ENCODE data around the gene SOX9. TPM values are rescaled to one million over a fixed set of nuclear protein-coding genes. Genes with fewer than 3 reads are reported as not detected.
A peak's percentile ranks its signal among the peaks of the same experiment; 100 is the strongest.

SOX9 gene
- total RNA-seq, 2 donors from 2014 or later, result 7.0 to 20.6 TPM

DNA sequence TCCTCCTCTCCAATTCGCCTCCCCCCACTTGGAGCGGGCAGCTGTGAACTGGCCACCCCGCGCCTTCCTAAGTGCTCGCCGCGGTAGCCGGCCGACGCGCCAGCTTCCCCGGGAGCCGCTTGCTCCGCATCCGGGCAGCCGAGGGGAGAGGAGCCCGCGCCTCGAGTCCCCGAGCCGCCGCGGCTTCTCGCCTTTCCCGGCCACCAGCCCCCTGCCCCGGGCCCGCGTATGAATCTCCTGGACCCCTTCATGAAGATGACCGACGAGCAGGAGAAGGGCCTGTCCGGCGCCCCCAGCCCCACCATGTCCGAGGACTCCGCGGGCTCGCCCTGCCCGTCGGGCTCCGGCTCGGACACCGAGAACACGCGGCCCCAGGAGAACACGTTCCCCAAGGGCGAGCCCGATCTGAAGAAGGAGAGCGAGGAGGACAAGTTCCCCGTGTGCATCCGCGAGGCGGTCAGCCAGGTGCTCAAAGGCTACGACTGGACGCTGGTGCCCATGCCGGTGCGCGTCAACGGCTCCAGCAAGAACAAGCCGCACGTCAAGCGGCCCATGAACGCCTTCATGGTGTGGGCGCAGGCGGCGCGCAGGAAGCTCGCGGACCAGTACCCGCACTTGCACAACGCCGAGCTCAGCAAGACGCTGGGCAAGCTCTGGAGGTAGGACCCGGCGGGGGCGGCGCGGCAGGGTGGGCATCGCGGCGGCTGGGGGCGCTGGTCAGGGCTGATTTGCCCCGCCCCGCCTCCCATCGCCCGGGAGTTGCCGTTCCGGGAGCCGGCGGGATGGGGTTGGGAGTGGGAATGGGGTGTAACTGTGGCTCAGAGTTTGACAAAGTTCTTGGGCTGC is 567 bp downstream of the SOX9 start:
- H3K4me1 ChIP-seq, result peaks cover 0 to 69% of the 10 kb centered on the region in 2 donors
- H3K4me3 ChIP-seq, result peak overlapping the region; percentile 54 to 56
- peak overlapping the region; percentile 72 to 78 for H3K27ac ChIP-seq

DNA sequence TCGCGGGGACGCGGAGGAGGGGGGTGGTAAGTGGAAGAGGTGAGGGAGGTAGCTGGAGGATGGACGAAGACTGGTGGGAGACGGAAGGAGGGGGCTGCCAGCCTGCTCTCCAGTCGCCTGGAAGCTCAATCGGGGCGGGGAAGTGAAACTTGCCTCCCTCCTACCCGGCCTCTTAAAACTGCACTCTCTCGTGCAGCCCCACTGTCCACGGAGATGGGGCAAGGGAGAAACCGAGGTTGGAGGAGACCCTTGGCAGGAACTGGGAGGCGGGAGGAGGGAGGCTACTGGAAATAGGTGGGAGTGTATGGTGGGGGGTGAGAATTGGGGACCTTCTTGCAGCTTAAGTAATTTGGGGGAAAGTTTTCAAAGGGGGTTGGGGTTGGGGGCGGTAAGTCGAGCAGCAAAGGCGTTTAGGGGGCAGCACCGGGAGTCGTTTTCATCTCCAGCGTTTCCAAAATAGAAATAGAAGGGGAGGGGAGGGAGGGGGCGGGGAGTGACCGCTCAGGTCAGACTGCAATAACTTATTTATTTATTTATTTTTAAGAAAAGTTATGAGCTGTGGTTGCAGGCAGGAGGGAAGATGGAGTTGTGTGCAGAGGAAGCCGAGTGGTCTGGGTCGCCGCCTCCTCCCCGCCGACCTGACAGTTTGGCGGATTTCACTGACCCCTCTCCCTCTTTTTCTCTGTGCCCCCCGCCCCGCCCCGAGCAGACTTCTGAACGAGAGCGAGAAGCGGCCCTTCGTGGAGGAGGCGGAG is 1.4 kb downstream of the SOX9 start:
- Histone ChIP-seq H3K27me3 (peaks cover 3 to 17% of the 10 kb centered on the region in 2 donors), H3K4me1 (peaks cover 0 to 61% of the 10 kb centered on the region in 2 donors), H3K9me3 (no peaks in the 10 kb centered on the region), H3K4me3 (peak overlapping the region; percentile 54 to 56), H3K36me3 (no peaks in the 10 kb centered on the region), H3K27ac (peak overlapping the region; percentile 72 to 78)
- no peak for DNase-seq (ENCODE audit: low spot score)
- no peak for TF ChIP-seq CTCF (IDR thresholded peaks at IDR 0.05)

More for the DNA sequence above, 567 bp downstream of the SOX9 start:
- no peak for TF ChIP-seq CTCF (IDR thresholded peaks at IDR 0.05)
- H3K9me3 ChIP-seq, result no peaks in the 10 kb centered on the region
- DNase-seq (ENCODE audit: low spot score), result peak; percentile 66
- H3K36me3 ChIP-seq, result no peaks in the 10 kb centered on the region
- H3K27me3 ChIP-seq, result peaks cover 3 to 23% of the 10 kb centered on the region in 2 donors

GRCh38 chr17:72122765-72123529 is 2.1 kb downstream of the SOX9 start:
- H3K4me1 ChIP-seq, result peaks cover 0 to 53% of the 10 kb centered on the region in 2 donors
- H3K4me3 ChIP-seq, result peak overlapping the region; percentile 54 to 56
- H3K36me3 ChIP-seq, result no peaks in the 10 kb centered on the region
- H3K27ac ChIP-seq, result peak overlapping the region; percentile 72 to 78
- H3K27me3 ChIP-seq, result peaks cover 3 to 10% of the 10 kb centered on the region in 2 donors
- no peak for TF ChIP-seq CTCF (IDR thresholded peaks at IDR 0.05)
- H3K9me3 ChIP-seq, result no peaks in the 10 kb centered on the region
- DNase-seq (ENCODE audit: low spot score), result no peak

GRCh38 chr17:72123530-72124437 is 3.0 kb downstream of the SOX9 start:
- no peak for DNase-seq (ENCODE audit: low spot score)
- Histone ChIP-seq H3K27ac (peak overlapping the region; percentile 72 to 78), H3K36me3 (no peaks in the 10 kb centered on the region), H3K4me3 (peak overlapping the region; percentile 54 to 56), H3K27me3 (peaks cover 3 to 5% of the 10 kb centered on the region in 2 donors), H3K9me3 (no peaks in the 10 kb centered on the region), H3K4me1 (peaks cover 0 to 45% of the 10 kb centered on the region in 2 donors)
- TF ChIP-seq CTCF (IDR thresholded peaks at IDR 0.05), result no peak

DNA sequence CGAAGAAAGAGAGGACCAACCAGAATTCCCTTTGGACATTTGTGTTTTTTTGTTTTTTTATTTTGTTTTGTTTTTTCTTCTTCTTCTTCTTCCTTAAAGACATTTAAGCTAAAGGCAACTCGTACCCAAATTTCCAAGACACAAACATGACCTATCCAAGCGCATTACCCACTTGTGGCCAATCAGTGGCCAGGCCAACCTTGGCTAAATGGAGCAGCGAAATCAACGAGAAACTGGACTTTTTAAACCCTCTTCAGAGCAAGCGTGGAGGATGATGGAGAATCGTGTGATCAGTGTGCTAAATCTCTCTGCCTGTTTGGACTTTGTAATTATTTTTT is 3.6 kb downstream of the SOX9 start:
- Histone ChIP-seq H3K4me1 (peaks cover 0 to 39% of the 10 kb centered on the region in 2 donors), H3K4me3 (peak overlapping the region; percentile 12 to 56), H3K27ac (peak overlapping the region; percentile 39 to 42), H3K36me3 (no peaks in the 10 kb centered on the region), H3K27me3 (peaks cover 3 to 5% of the 10 kb centered on the region in 2 donors), H3K9me3 (no peaks in the 10 kb centered on the region)
- no peak for TF ChIP-seq CTCF (IDR thresholded peaks at IDR 0.05)
- no peak for DNase-seq (ENCODE audit: low spot score)

Measured in right atrium auricular region (tissue), 2 donors.